Measurements from ENCODE around the gene KHSRP. TPM values are rescaled to one million over a fixed set of nuclear protein-coding genes. Genes with fewer than 3 reads are reported as not detected.

KHSRP gene
- total RNA-seq, 1 donor, result 86.5 TPM

GRCh38 chr19:6451583-6452222 lies 27.1 kb upstream of the KHSRP start:
- H3K4me3 ChIP-seq (ENCODE audit: low read depth, low read length), result no peak overlapping the region
- DNase-seq (ENCODE audit: low read depth), result no peak
- TF ChIP-seq CTCF (IDR thresholded peaks at IDR 0.05; ENCODE audit: insufficient read depth, low read length), result no peak

GRCh38 chr19:6450166-6450565 lies 25.6 kb upstream of the KHSRP start:
- DNase-seq (ENCODE audit: low read depth), result no peak
- H3K4me3 ChIP-seq (ENCODE audit: low read depth, low read length), result no peak overlapping the region
- TF ChIP-seq CTCF (IDR thresholded peaks at IDR 0.05; ENCODE audit: insufficient read depth, low read length), result no peak

- H3K4me3 ChIP-seq (ENCODE audit: low read depth, low read length), result no peak overlapping the region
- DNase-seq (ENCODE audit: low read depth), result no peak
- TF ChIP-seq CTCF (IDR thresholded peaks at IDR 0.05; ENCODE audit: insufficient read depth, low read length), result no peak
Measured at GRCh38 chr19:6448045-6448444, 23.4 kb upstream of the KHSRP start.

- no peak overlapping the region for H3K4me3 ChIP-seq (ENCODE audit: low read depth, low read length)
- no peak for DNase-seq (ENCODE audit: low read depth)
- no peak for TF ChIP-seq CTCF (IDR thresholded peaks at IDR 0.05; ENCODE audit: insufficient read depth, low read length)
Measured at GRCh38 chr19:6446452-6446851, 21.8 kb upstream of the KHSRP start.

- no peak for DNase-seq (ENCODE audit: low read depth)
- H3K4me3 ChIP-seq (ENCODE audit: low read depth, low read length), result no peak overlapping the region
- no peak for TF ChIP-seq CTCF (IDR thresholded peaks at IDR 0.05; ENCODE audit: insufficient read depth, low read length)
Measured at GRCh38 chr19:6443986-6444385, 19.4 kb upstream of the KHSRP start.

- H3K4me3 ChIP-seq (ENCODE audit: low read depth, low read length), result no peak overlapping the region
- DNase-seq (ENCODE audit: low read depth), result no peak
- no peak for TF ChIP-seq CTCF (IDR thresholded peaks at IDR 0.05; ENCODE audit: insufficient read depth, low read length)
Measured at GRCh38 chr19:6442087-6442688, 17.6 kb upstream of the KHSRP start.

GRCh38 chr19:6440905-6441304 lies 16.3 kb upstream of the KHSRP start:
- no peak for DNase-seq (ENCODE audit: low read depth)
- H3K4me3 ChIP-seq (ENCODE audit: low read depth, low read length), result no peak overlapping the region
- no peak for TF ChIP-seq CTCF (IDR thresholded peaks at IDR 0.05; ENCODE audit: insufficient read depth, low read length)

Measured in fibroblast of the aortic adventitia (primary cell).